GM12865 (cell line): ENCODE measurements around the gene ARNT2.

Source experiments
- DNase-seq: peaks from one replicate; pipeline ENCODE4 v3.0.0; 2010; ENCODE audit warnings: low read depth
- H3K4me3 ChIP-seq: 2 replicates; pipeline ENCODE4 v1.5.1; 2011; ENCODE audit warnings: mild to moderate bottlenecking, low read depth, low read length, control low read depth
- TF ChIP-seq, protein P1 (sequence below): IDR thresholded peaks from 2 replicates; pipeline ENCODE4 v1.5.1; 2011; ENCODE audit warnings: low read length, control low read depth, low read depth, inconsistent platforms; ENCODE audit not compliant: insufficient read depth; ENCODE audit errors: missing control alignments

ARNT2 gene

GRCh38 chr15:80518522-80518921 lies 114.3 kb downstream of the ARNT2 start:
- no peak overlapping the region for H3K4me3 ChIP-seq
- DNase-seq, result no peak
- TF ChIP-seq, protein P1, sequence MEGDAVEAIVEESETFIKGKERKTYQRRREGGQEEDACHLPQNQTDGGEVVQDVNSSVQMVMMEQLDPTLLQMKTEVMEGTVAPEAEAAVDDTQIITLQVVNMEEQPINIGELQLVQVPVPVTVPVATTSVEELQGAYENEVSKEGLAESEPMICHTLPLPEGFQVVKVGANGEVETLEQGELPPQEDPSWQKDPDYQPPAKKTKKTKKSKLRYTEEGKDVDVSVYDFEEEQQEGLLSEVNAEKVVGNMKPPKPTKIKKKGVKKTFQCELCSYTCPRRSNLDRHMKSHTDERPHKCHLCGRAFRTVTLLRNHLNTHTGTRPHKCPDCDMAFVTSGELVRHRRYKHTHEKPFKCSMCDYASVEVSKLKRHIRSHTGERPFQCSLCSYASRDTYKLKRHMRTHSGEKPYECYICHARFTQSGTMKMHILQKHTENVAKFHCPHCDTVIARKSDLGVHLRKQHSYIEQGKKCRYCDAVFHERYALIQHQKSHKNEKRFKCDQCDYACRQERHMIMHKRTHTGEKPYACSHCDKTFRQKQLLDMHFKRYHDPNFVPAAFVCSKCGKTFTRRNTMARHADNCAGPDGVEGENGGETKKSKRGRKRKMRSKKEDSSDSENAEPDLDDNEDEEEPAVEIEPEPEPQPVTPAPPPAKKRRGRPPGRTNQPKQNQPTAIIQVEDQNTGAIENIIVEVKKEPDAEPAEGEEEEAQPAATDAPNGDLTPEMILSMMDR, result no peak

DNA sequence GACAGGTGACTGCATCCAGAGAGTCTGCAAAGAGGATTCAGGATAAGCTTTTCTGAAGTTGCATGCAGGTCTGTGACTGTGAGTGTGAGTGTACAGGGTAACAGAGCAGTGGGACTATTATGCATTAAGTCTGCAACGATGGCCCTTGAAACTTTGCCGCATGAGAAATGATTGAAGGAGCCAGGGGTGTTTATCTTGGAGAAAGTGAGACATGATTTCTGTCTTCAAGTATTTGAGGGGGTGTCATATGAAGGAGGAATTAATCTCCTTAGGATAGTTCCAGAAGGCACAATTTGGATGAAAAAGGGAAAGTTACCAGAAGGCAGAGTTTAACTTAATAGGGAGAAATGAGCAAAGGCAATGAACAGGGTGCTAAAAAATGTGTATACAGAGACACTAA lies 119.6 kb downstream of the ARNT2 start:
- DNase-seq, result no peak
- no peak overlapping the region for H3K4me3 ChIP-seq
- TF ChIP-seq, protein P1, result no peak

GRCh38 chr15:80525853-80526252 lies 121.7 kb downstream of the ARNT2 start:
- TF ChIP-seq, protein P1, result no peak
- no peak for DNase-seq
- no peak overlapping the region for H3K4me3 ChIP-seq

DNA sequence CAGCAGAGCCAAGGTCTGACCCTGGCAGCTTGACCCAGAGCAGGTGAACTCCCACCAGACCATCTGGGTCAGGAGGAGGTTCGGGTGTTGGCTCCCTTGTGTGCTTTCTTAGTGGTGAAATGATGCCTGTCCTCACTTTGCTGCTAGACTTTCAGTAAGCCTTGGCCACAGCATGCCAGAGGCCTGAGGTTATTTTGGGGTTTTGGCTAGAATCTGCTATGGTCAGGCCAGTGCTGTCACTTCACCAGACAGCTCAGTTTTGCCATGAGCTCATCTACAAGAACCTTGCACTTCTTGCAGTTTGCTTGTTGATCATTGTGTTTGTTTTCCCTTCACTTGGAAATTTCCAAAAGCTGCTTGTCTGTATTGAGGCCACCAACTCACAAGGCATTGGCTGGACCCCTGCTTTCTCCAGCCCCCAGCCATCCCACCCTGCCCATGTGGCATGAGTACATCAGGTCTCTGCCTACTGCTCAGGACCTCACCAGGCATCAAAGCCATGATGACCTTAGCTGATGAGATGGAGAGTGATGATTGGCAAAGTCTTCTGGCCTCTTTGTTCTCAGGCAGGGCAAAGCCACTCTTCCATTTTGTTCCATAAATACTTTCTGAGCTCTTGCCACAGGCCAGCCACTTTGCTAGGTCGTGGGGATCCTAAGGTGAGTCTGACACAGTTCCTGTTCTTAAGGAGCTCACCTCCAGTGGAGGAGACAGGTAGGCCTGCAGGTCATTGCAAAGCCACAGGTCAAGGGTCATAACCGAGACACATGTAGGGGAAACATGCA lies 122.6 kb downstream of the ARNT2 start:
- H3K4me3 ChIP-seq, result no peak overlapping the region
- TF ChIP-seq, protein P1, result no peak
- DNase-seq, result no peak

DNA sequence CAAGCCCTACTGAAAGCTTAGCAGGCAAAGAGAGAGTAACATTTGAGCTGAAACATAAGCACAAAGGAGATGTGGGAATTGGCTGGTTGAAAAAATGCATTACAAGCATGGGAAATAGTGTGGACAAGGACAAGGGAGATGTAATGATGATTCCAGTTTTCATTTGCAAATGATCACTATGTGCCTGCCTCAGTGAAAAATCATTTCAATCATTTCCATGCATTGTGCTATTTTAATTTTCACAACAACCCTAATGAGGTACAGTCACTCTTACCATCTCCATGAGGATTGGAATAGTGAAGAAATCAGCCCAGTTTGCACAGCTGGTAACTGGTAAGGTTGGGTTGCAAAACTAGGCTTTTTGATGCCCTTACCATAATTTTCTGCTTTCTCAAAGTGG lies 123.2 kb downstream of the ARNT2 start:
- H3K4me3 ChIP-seq, result no peak overlapping the region
- TF ChIP-seq, protein P1, result no peak
- no peak for DNase-seq

GRCh38 chr15:80527961-80528360 lies 123.8 kb downstream of the ARNT2 start:
- DNase-seq, result no peak
- TF ChIP-seq, protein P1, result no peak
- H3K4me3 ChIP-seq, result no peak overlapping the region
